ENCODE results near the gene PRR12.

DNA sequence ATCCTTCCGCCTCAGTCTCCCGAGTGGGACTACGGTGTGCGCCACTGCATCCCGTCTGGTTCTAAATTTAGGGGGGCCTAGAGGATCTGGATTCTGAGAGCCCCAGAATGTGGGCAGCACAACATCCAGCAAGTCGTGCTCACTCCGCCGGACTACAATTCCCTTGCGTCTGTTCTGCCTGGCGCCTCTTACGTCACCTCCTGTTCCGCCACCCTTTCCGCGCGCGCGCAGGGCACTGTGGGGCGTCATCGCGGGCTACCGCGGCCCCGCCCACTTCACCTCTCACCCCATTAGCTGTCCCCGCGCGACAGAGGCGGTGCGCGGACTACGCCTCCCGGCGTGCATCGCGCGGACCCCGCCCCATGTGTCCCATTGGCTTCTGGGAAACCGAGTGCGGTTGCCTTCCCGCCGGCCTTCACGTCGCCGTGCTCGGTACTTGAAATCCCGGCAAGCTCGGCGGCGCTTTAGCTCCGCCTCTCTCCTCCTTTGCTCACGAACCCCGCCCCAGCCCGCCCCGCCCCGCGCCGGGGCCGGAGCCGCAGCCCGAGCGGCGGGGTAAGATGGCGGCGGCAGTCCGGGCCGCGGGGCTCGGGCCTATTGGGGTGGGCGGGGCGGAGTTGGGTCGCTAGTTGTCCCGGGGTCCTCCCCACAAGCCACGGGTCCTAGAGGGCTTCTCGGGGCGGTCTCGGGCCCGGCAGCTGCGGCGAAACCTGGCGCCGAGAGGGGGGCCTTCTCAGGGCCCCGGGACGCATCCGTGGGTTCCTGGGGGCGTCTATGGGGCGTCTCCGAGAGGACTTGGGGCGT is 50.9 kb downstream of the PRR12 start, which contains the start of gene SCAF1:
- TF ChIP-seq POLR2AphosphoS5 (IDR thresholded peaks at IDR 0.05; ENCODE audit: low read depth, low read length) (peak; percentile 66; the same call in 1 of the 2 replicates), SPI1 (IDR thresholded peaks at IDR 0.05; ENCODE audit: low read depth, low read length) (no peak), POLR2A (IDR thresholded peaks at IDR 0.05; ENCODE audit: low read depth, low read length) (peak; percentile 60), PAX5 (IDR thresholded peaks at IDR 0.05; ENCODE audit: insufficient read depth, low read length, severe bottlenecking) (no peak), TAF1 (IDR thresholded peaks at IDR 0.05; ENCODE audit: low read depth, low read length) (peak; percentile 52; the same call in 1 of the 2 replicates)

All from GM12891 (cell line).